Thyroid gland (tissue), 4 donors: ENCODE data around the gene FBXL17.

ENCODE experiments used
- CTCF ChIP-seq, 6 experiments: fragments of 200-600 bp in 3 of 6; fragments of 450-650 bp in 3 of 6; sonication (generic) in 3 of 6; IDR thresholded peaks; one replicate each; pipeline ENCODE4 v1.5.1; 2016 to 2019; ENCODE audit warnings: antibody characterized with exemption in 6 of 6, mild to moderate bottlenecking in 2 of 6, inconsistent platforms in 1 of 6, moderate library complexity in 1 of 6
- POLR2A ChIP-seq, 2 donors: fragments of 450-650 bp; IDR thresholded peaks; one replicate each; pipeline ENCODE4 v1.6.1; 2017; ENCODE audit warnings: antibody characterized with exemption in 2 of 2, mild to moderate bottlenecking in 2 of 2, moderate library complexity in 1 of 2

- TF ChIP-seq POLR2A (IDR thresholded peaks at IDR 0.05) (no peak), CTCF (IDR thresholded peaks at IDR 0.05) (no peak)
These were observed 217.3 kb downstream of the FBXL17 start for GRCh38 chr5:108164574-108164973.
